GM12878 (cell line): ENCODE data around the gene TTYH3. TPM values are rescaled to one million over a fixed set of nuclear protein-coding genes. Genes with fewer than 3 reads are reported as not detected.

Experiments used
- ATAC-seq: fragments of 200-7000 bp; cut with Tn5 transposase; 3 replicates; pipeline ENCODE4 v1.9.1; 2020; ENCODE audit warnings: mild to moderate bottlenecking, moderate library complexity
- BruUV-seq: library from RNA; stranded (reverse); fragments of 400-500 nt; replicated peaks from 2 replicates; lab custom pipeline; 2021; lab: Mats Ljungman, UMichigan
- CTCF ChIA-PET: fragments of 300-600 bp; sonication (Branson Sonifier 250); formaldehyde crosslinking; extraction: SDS; loops from one replicate; lab custom pipeline; 2021; ENCODE audit warnings: inconsistent platforms; lab: Yijun Ruan, JAX
- POLR2A ChIA-PET: fragments of 350-600 bp; formaldehyde crosslinking; extraction: SDS; loops from one replicate; lab custom pipeline; 2021; ENCODE audit warnings: inconsistent platforms; lab: Charles Lee
- RAD21 ChIA-PET: fragments of 300-600 bp; sonication (Branson Sonifier 250); formaldehyde crosslinking; loops from one replicate; lab custom pipeline; 2023; ENCODE audit warnings: antibody characterized with exemption; ENCODE audit not compliant: unreplicated experiment; lab: Charles Lee
- SMC1A ChIA-PET: fragments of 300-600 bp; sonication (Branson Sonifier 250); formaldehyde crosslinking; loops from one replicate; lab custom pipeline; 2023; ENCODE audit not compliant: unreplicated experiment, uncharacterized antibody; lab: Charles Lee
- DNase-seq: peaks from one replicate; pipeline ENCODE4 v3.0.0-alpha.2; 2011; ENCODE audit warnings: low read depth, low spot score
- FAIRE-seq: peaks from 3 replicates; lab custom pipeline; 2011; peaks lifted over from hg19 to GRCh38; lab: Jason Lieb, UNC
- H2AFZ ChIP-seq: 2 replicates; pipeline ENCODE4 v1.6.0; 2011; ENCODE audit warnings: low read depth, low read length, control low read depth; ENCODE audit not compliant: control insufficient read depth
- H3K27ac ChIP-seq: 2 replicates; pipeline ENCODE4 v1.5.1; 2011; ENCODE audit warnings: control low read depth; ENCODE audit not compliant: control insufficient read depth, insufficient read depth
- H3K27me3 ChIP-seq, 2 experiments: replicated peaks in 1 of 2; 2 replicates each; pipeline versions ENCODE4 v1.6.0 to v1.6.1; 2011; ENCODE audit warnings: low read length in 1 of 2; ENCODE audit not compliant: control insufficient read depth in 2 of 2, insufficient read depth in 2 of 2
- H3K36me3 ChIP-seq, 2 experiments: 2 replicates each; pipeline ENCODE4 v1.5.1; 2011; ENCODE audit warnings: low read length in 1 of 2; ENCODE audit not compliant: control insufficient read depth in 2 of 2, insufficient read depth in 2 of 2
- H3K4me1 ChIP-seq: 2 replicates; pipeline ENCODE4 v1.6.1; 2011; ENCODE audit warnings: mild to moderate bottlenecking, low read length, moderate library complexity, mixed read lengths; ENCODE audit not compliant: control insufficient read depth, insufficient read depth
- H3K4me2 ChIP-seq: 2 replicates; pipeline ENCODE4 v1.6.0; 2011; ENCODE audit warnings: control low read depth; ENCODE audit not compliant: control insufficient read depth, insufficient read depth
- H3K4me3 ChIP-seq: fragments of 200-600 bp; sonication (generic); 2 replicates; pipeline ENCODE4 v1.5.1; 2016
- H3K79me2 ChIP-seq: 2 replicates; pipeline ENCODE4 v1.6.0; 2011; ENCODE audit warnings: low read length; ENCODE audit not compliant: control insufficient read depth, insufficient read depth
- H3K9ac ChIP-seq: 2 replicates; pipeline ENCODE4 v1.8.0; 2011; ENCODE audit warnings: low read length, control low read depth, mixed read lengths; ENCODE audit not compliant: control insufficient read depth, insufficient read depth
- H3K9me3 ChIP-seq: replicated peaks from 3 replicates; pipeline ENCODE4 v1.5.1; 2011; ENCODE audit warnings: mild to moderate bottlenecking, low read length; ENCODE audit not compliant: control insufficient read depth, insufficient read depth
- H4K20me1 ChIP-seq: 2 replicates; pipeline ENCODE4 v1.6.0; 2011; ENCODE audit not compliant: control insufficient read depth, insufficient read depth
- FOXM1 ChIP-seq: IDR thresholded peaks from 2 replicates; pipeline ENCODE4 v1.6.1; 2012; ENCODE audit warnings: low read depth, mild to moderate bottlenecking, inconsistent platforms, low read length, moderate library complexity
- MXI1 ChIP-seq: fragments of 150-350 bp; IDR thresholded peaks from 2 replicates; pipeline ENCODE4 v1.6.1; 2011; ENCODE audit warnings: low read depth, mild to moderate bottlenecking, inconsistent platforms, low read length, improper control_type of control experiment
- MYC ChIP-seq: IDR thresholded peaks from 2 replicates; pipeline ENCODE4 v1.6.1; 2011; ENCODE audit warnings: mild to moderate bottlenecking, low read length, moderate library complexity, inconsistent platforms; ENCODE audit not compliant: insufficient read depth, insufficient replicate concordance, insufficient read length, severe bottlenecking
- POU2F2 ChIP-seq: IDR thresholded peaks from 3 replicates; pipeline ENCODE4 v1.6.1; 2011; ENCODE audit warnings: low read depth, mild to moderate bottlenecking, low read length, borderline replicate concordance
- RELA ChIP-seq: fragments of 450-650 bp; IDR thresholded peaks from 2 replicates; pipeline ENCODE4 v1.8.0; 2014; ENCODE audit warnings: borderline replicate concordance; ENCODE audit not compliant: partially characterized antibody
- SMAD5 ChIP-seq: IDR thresholded peaks from 2 replicates; pipeline ENCODE4 v1.6.1; 2016; ENCODE audit warnings: antibody characterized with exemption, low read depth
- ZNF217 ChIP-seq: fragments of 450-650 bp; IDR thresholded peaks from 2 replicates; pipeline ENCODE4 v1.6.1; 2017; ENCODE audit warnings: antibody characterized with exemption, mild to moderate bottlenecking
- ZNF274 ChIP-seq: IDR thresholded peaks from one replicate; pipeline ENCODE4 v1.8.0; 2011; ENCODE audit not compliant: insufficient read length, insufficient read depth
- WGBS: methylation state at CpG from one replicate; pipeline ENCODE4 v1.1.6; 2016; ENCODE audit warnings: low lambda C conversion rate; ENCODE audit not compliant: insufficient replicate concordance, insufficient coverage; ENCODE audit errors: missing lambda C conversion rate; 5-methylcytosine and 5-hydroxymethylcytosine counted together
- in situ Hi-C: fragments of 300-500 bp; cut with MboI; formaldehyde crosslinking; loops from 9 replicates; pipeline ENCODE4 v1.14.3; 2018; ENCODE audit warnings: mixed read lengths
- intact Hi-C: fragments of 100-400 bp; cut with micrococcal nuclease; formaldehyde crosslinking; loops from one replicate; pipeline ENCODE4 v1.14.2; 2022; ENCODE audit not compliant: unreplicated experiment
- polyA plus RNA-seq, 11 experiments: library from polyadenylated mRNA; depleted of rRNA in 4 of 11; unstranded in 6 of 11; stranded (reverse) in 5 of 11; fragments of >200 nt; fragmentation: Nextera tagmentation in 4 of 11; fragmentation: Illumina TruSeq in 1 of 11; extraction: Ambion mirVana in 4 of 11; extraction: Trizol in 1 of 11; gene quantifications; 1 replicate in 1 of 11; 2 replicates in 10 of 11; pipeline versions ENCODE4 v1.2.1 to v1.2.3, GENCODE V29; 2011 to 2016; ENCODE audit warnings: inconsistent platforms in 2 of 11, missing spikeins in 2 of 11, low read depth in 1 of 11
- total RNA-seq, 4 experiments: library from RNA; depleted of rRNA in 3 of 4; stranded (reverse); fragments of >200 nt in 3 of 4; fragmentation: Illumina TruSeq in 1 of 4; extraction: Trizol in 1 of 4; gene quantifications; 2 replicates each; pipeline versions ENCODE4 v1.2.1 to v1.2.3, GENCODE V29; 2013 to 2021
- TF ChIP-seq, protein P1 (sequence below): fragments of 450-650 bp; IDR thresholded peaks from 2 replicates; pipeline ENCODE4 v1.6.1; 2017; ENCODE audit warnings: low read depth, mild to moderate bottlenecking, moderate library complexity
- TF ChIP-seq, protein P2 (sequence below): fragments of 450-650 bp; IDR thresholded peaks from 2 replicates; pipeline ENCODE4 v1.6.1; 2014; ENCODE audit warnings: mild to moderate bottlenecking
- TF ChIP-seq, protein P3 (sequence below): fragments of 450-650 bp; formaldehyde crosslinking; IDR thresholded peaks from 2 replicates; pipeline ENCODE4 v1.5.0; 2022; ENCODE audit warnings: mild to moderate bottlenecking, missing genetic modification characterization
- TF ChIP-seq, protein P4 (sequence below): IDR thresholded peaks from 2 replicates; pipeline ENCODE4 v1.6.1; 2012; ENCODE audit warnings: mild to moderate bottlenecking, low read depth, low read length

The TTYH3 gene
- total and polyA plus RNA-seq, 10 of the 15 experiments (the other 5 are each of a cell fraction or from before 2014, with no cell fraction given), result 0.79 to 71.4 (median 10.5) TPM

DNA sequence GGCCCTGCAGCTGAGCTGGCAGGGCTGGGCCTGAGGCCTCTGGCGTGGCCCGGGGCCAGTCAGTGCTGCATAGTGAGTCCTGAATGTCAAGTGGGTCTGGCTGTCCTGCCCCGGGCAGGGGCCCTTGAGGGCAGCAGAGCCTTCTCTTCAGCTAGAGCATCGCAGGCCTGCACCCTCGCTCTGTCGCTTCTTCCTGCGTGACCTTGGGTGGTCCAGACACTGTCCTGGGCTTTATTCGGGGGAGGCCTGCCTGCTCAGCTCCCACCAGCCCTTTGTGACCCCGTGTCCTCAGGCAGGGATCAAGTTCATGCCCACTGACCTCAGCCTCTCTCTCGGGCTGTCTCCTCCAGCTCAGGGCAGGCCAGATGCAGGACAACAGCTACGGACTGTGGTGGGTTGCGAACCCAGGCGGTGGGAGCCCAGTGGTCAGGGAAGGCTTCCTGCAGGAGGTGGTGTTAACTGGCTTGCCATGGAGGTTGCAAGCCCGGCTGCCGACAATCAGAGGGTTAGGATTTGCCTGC is 3.4 kb downstream of the TTYH3 start:
- TF ChIP-seq SMAD5 (no peak), MXI1 (no peak), POU2F2 (no peak), RELA (no peak), FOXM1 (no peak), MYC (no peak), ZNF274 (no peak), ZNF217 (no peak)
- TF ChIP-seq, protein P1, sequence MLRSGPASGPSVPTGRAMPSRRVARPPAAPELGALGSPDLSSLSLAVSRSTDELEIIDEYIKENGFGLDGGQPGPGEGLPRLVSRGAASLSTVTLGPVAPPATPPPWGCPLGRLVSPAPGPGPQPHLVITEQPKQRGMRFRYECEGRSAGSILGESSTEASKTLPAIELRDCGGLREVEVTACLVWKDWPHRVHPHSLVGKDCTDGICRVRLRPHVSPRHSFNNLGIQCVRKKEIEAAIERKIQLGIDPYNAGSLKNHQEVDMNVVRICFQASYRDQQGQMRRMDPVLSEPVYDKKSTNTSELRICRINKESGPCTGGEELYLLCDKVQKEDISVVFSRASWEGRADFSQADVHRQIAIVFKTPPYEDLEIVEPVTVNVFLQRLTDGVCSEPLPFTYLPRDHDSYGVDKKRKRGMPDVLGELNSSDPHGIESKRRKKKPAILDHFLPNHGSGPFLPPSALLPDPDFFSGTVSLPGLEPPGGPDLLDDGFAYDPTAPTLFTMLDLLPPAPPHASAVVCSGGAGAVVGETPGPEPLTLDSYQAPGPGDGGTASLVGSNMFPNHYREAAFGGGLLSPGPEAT, result no peak
- TF ChIP-seq, protein P2, sequence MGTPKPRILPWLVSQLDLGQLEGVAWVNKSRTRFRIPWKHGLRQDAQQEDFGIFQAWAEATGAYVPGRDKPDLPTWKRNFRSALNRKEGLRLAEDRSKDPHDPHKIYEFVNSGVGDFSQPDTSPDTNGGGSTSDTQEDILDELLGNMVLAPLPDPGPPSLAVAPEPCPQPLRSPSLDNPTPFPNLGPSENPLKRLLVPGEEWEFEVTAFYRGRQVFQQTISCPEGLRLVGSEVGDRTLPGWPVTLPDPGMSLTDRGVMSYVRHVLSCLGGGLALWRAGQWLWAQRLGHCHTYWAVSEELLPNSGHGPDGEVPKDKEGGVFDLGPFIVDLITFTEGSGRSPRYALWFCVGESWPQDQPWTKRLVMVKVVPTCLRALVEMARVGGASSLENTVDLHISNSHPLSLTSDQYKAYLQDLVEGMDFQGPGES, result no peak
- TF ChIP-seq, protein P3, sequence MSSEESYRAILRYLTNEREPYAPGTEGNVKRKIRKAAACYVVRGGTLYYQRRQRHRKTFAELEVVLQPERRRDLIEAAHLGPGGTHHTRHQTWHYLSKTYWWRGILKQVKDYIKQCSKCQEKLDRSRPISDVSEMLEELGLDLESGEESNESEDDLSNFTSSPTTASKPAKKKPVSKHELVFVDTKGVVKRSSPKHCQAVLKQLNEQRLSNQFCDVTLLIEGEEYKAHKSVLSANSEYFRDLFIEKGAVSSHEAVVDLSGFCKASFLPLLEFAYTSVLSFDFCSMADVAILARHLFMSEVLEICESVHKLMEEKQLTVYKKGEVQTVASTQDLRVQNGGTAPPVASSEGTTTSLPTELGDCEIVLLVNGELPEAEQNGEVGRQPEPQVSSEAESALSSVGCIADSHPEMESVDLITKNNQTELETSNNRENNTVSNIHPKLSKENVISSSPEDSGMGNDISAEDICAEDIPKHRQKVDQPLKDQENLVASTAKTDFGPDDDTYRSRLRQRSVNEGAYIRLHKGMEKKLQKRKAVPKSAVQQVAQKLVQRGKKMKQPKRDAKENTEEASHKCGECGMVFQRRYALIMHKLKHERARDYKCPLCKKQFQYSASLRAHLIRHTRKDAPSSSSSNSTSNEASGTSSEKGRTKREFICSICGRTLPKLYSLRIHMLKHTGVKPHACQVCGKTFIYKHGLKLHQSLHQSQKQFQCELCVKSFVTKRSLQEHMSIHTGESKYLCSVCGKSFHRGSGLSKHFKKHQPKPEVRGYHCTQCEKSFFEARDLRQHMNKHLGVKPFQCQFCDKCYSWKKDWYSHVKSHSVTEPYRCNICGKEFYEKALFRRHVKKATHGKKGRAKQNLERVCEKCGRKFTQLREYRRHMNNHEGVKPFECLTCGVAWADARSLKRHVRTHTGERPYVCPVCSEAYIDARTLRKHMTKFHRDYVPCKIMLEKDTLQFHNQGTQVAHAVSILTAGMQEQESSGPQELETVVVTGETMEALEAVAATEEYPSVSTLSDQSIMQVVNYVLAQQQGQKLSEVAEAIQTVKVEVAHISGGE (CRISPR knock-in tag), result no peak
- TF ChIP-seq, protein P4, sequence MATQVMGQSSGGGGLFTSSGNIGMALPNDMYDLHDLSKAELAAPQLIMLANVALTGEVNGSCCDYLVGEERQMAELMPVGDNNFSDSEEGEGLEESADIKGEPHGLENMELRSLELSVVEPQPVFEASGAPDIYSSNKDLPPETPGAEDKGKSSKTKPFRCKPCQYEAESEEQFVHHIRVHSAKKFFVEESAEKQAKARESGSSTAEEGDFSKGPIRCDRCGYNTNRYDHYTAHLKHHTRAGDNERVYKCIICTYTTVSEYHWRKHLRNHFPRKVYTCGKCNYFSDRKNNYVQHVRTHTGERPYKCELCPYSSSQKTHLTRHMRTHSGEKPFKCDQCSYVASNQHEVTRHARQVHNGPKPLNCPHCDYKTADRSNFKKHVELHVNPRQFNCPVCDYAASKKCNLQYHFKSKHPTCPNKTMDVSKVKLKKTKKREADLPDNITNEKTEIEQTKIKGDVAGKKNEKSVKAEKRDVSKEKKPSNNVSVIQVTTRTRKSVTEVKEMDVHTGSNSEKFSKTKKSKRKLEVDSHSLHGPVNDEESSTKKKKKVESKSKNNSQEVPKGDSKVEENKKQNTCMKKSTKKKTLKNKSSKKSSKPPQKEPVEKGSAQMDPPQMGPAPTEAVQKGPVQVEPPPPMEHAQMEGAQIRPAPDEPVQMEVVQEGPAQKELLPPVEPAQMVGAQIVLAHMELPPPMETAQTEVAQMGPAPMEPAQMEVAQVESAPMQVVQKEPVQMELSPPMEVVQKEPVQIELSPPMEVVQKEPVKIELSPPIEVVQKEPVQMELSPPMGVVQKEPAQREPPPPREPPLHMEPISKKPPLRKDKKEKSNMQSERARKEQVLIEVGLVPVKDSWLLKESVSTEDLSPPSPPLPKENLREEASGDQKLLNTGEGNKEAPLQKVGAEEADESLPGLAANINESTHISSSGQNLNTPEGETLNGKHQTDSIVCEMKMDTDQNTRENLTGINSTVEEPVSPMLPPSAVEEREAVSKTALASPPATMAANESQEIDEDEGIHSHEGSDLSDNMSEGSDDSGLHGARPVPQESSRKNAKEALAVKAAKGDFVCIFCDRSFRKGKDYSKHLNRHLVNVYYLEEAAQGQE, result no peak
- intact Hi-C loops, result no loop called here
- ATAC-seq (no peak), FAIRE-seq (no peak), DNase-seq (no peak)
- Histone ChIP-seq H3K9ac (no peak overlapping the region), H4K20me1 (no peaks in the 10 kb centered on the region), H3K27ac (no peak overlapping the region), H3K4me3 (no peak overlapping the region), H3K4me2 (peak overlapping the region; percentile 7; the same call in 1 of the 2 replicates), H3K4me1 (peaks cover 22% of the 10 kb centered on the region), H3K79me2 (peaks cover 24% of the 10 kb centered on the region), H3K9me3 (no peaks in the 10 kb centered on the region), H2AFZ (no peak overlapping the region), H3K27me3 (no peaks in the 10 kb centered on the region), H3K36me3 (no peaks in the 10 kb centered on the region; a peak in 1 of 4 replicates)
- POLR2A ChIA-PET, result interaction anchor here (1.7 kb wide), 1 partner anchor 64 kb away, joined by 5 read pairs; no protein-coding TSS in a partner anchor
- RAD21 ChIA-PET, result no interaction called here
- in situ Hi-C loops, result no loop called here
- WGBS, result 78% methylated on average over 9 of the region's 15 CpGs
- CTCF ChIA-PET, result interaction anchor here (0.6 kb wide), 2 partner anchors 10 to 18 kb away, joined by 3 read pairs; no protein-coding TSS in a partner anchor
- SMC1A ChIA-PET, result interaction anchor here (0.8 to 1.7 kb wide), 2 partner anchors 63 to 75 kb away, joined by 3 to 5 read pairs; no protein-coding TSS in a partner anchor
- BruUV-seq, result no TSS peak
